NCI-H524 treated with DMSO at 0.1 percent for 48 hours (cell line): ENCODE results near the gene MGAT4D.
"Not testable (repeated sequence)": the region's sequence is repeated elsewhere in the genome, so short reads cannot be mapped to it uniquely, and the experiment has no call there.

Experiments used
- DNase-seq: peaks from one replicate; lab custom pipeline; 2025; lab: John Stamatoyannopoulos, UW

MGAT4D gene

DNA sequence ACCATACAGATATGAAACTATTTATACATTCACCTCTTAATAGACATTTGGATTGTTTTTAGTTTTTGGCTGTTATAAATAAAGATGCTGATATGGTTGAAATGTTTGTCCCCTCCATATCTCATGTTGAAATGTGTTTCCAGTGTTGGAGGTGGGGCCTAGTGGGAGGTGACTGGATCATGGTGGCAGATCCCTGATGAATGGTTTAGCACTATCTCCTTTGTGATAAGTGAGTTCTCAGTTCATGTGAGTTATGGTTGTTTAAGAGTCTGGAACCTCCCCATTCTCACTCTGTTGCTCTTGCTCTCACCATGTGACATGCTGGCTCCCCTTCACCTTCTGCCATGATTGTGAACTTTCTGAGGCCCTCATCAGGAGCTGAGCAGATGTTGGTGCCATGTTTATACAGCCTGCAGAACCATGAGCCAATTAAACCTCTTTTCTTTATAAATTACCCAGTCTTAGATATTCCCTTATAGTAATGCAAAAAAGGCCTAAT lies 58.4 kb downstream of the MGAT4D start:
- DNase-seq = no peak

- no peak for DNase-seq
Measured at GRCh38 chr4:140427919-140428471, 70.1 kb downstream of the MGAT4D start.

GRCh38 chr4:140427106-140427918 lies 70.8 kb downstream of the MGAT4D start, which contains the start of gene CLGN:
CLGN (minus strand) TSS chr4:140427648; CDS start chr4:140413078, 14,570 bp downstream.
- DNase-seq = peak; percentile 26

- no peak for DNase-seq
Measured at GRCh38 chr4:140426610-140427105, 71.4 kb downstream of the MGAT4D start.

DNA sequence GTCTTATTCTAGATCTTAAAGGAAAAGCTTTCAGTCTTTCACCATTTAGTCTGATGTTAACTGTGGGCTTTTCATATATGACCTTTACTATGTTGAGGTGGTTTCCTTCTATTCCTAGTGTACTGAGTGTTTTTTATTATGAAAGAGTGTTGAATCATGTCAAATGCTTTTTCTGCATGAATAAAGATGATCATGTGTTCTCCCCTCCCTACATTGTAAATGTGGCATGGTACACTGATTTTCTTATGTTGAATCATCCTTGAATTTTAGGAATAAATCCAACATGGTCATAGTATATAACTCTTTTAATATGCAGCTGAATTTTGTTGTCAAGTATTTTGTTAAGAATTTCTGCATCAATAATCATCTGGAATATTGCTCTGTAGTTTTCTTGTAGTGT lies 75.0 kb downstream of the MGAT4D start:
- no peak for DNase-seq

GRCh38 chr4:140413130-140413969 lies 84.7 kb downstream of the MGAT4D start:
- not testable (repeated sequence) for DNase-seq

DNA sequence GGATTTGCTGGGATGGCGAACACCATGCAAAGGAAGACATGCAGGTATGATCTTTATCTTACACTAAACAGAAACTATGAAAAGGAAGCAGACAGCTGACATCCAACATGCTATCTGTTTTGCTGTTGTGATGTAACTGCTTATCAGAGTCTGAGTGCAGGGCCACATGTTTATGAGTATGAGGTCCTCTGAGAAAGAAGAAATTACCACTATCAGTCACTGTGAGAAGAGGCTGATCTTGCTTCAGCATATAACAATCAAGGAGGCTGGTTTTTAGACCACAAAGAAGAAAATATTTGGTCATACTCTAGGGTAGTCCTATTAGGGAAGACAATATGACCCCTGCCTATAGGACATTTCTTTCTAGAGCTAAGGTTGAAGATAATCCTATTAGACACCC lies 89.1 kb downstream of the MGAT4D start:
- DNase-seq = no peak

DNA sequence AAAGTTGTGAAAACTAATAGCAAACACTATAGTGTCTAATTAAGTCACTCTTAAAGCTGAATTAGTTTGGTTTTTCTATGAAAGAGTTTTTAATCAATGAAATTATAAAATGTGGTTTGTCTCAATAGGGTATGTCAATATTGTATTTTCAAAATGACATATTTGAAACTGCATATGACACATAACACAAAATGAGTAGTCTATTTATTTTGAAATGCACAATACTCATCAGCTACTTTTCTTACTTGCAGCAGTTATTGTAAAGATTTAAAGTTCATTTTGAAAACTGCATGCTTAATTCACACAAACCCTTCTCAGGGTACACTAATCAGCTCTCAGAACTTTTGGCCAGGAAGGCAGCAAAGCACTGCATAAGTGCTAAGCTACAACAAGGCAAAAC lies 91.8 kb downstream of the MGAT4D start:
- no peak for DNase-seq

- DNase-seq = no peak
Measured at GRCh38 chr4:140400111-140400510, 98.0 kb downstream of the MGAT4D start.

GRCh38 chr4:140395668-140396067 lies 102.4 kb downstream of the MGAT4D start:
- no peak for DNase-seq
